Peyer's patch (tissue), 4 donors: ENCODE measurements around the gene CADPS.

Source experiments
- CTCF ChIP-seq, 6 experiments: fragments of 450-650 bp in 4 of 6; fragments of 200-600 bp in 2 of 6; sonication (generic) in 1 of 6; IDR thresholded peaks; one replicate each; pipeline ENCODE4 v1.5.1; 2017 to 2019; ENCODE audit warnings: antibody characterized with exemption in 6 of 6, mild to moderate bottlenecking in 3 of 6, moderate library complexity in 1 of 6
- POLR2A ChIP-seq, 2 donors: fragments of 450-650 bp; IDR thresholded peaks; one replicate each; pipeline ENCODE4 v1.5.1; 2017; ENCODE audit warnings: antibody characterized with exemption in 2 of 2, mild to moderate bottlenecking in 2 of 2, moderate library complexity in 2 of 2

- TF ChIP-seq POLR2A (IDR thresholded peaks at IDR 0.05): no peak
- TF ChIP-seq CTCF (IDR thresholded peaks at IDR 0.05): no peak
These were observed 454.0 kb downstream of the CADPS start for GRCh38 chr3:62421207-62421606.
